ENCODE measurements around the gene JPH3. TPM values are rescaled to one million over a fixed set of nuclear protein-coding genes. Genes with fewer than 3 reads are reported as not detected.
"Not testable (repeated sequence)": the region's sequence is repeated elsewhere in the genome, so short reads cannot be mapped to it uniquely, and the experiment has no call there.

Gene JPH3
- polyA plus RNA-seq, 1 donor from 2014 or later: 22.2 TPM

DNA sequence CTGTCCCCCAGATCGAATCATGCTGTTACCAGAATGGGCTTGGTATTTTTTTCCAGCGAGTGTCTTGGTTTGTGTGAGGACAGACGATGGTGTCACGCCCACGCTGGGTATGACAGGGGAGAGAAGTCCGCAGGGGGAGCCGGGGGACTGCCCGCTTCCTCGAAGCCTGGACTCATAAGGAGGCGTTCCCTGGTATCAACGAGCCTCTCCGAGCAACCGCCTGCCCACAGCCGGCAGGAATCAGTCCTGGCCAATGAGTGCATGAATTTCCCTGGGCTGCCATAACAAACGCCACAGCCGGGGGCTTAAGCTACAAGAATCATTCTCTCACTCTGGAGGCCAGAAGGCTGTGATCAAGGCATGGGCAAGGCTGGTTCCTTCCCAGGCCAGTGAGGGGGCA, 26.1 kb upstream of the JPH3 start:
- no peaks in the 10 kb centered on the region for H3K79me2 ChIP-seq (replicated peaks; ENCODE audit: insufficient read depth, low read length)
- TF ChIP-seq, protein P1, sequence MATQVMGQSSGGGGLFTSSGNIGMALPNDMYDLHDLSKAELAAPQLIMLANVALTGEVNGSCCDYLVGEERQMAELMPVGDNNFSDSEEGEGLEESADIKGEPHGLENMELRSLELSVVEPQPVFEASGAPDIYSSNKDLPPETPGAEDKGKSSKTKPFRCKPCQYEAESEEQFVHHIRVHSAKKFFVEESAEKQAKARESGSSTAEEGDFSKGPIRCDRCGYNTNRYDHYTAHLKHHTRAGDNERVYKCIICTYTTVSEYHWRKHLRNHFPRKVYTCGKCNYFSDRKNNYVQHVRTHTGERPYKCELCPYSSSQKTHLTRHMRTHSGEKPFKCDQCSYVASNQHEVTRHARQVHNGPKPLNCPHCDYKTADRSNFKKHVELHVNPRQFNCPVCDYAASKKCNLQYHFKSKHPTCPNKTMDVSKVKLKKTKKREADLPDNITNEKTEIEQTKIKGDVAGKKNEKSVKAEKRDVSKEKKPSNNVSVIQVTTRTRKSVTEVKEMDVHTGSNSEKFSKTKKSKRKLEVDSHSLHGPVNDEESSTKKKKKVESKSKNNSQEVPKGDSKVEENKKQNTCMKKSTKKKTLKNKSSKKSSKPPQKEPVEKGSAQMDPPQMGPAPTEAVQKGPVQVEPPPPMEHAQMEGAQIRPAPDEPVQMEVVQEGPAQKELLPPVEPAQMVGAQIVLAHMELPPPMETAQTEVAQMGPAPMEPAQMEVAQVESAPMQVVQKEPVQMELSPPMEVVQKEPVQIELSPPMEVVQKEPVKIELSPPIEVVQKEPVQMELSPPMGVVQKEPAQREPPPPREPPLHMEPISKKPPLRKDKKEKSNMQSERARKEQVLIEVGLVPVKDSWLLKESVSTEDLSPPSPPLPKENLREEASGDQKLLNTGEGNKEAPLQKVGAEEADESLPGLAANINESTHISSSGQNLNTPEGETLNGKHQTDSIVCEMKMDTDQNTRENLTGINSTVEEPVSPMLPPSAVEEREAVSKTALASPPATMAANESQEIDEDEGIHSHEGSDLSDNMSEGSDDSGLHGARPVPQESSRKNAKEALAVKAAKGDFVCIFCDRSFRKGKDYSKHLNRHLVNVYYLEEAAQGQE (IDR thresholded peaks at IDR 0.05; ENCODE audit: borderline replicate concordance): no peak
- no peak for TF ChIP-seq MXI1 (conservative IDR thresholded peaks at IDR 0.05; ENCODE audit: poor library complexity, severe bottlenecking)
- no peak for TF ChIP-seq RAD21 (conservative IDR thresholded peaks at IDR 0.05)
- TF ChIP-seq SMC3 (conservative IDR thresholded peaks at IDR 0.05; ENCODE audit: poor library complexity): no peak
- no peaks in the 10 kb centered on the region for H3K36me3 ChIP-seq (ENCODE audit: insufficient read depth, low read length)
- no peak overlapping the region for H3K9ac ChIP-seq (ENCODE audit: low read length)
- no peak overlapping the region for H3K4me3 ChIP-seq (ENCODE audit: low read length)
- no peaks in the 10 kb centered on the region for H3F3A ChIP-seq (ENCODE audit: insufficient read depth, low read length, poor library complexity, severe bottlenecking)
- no peaks in the 10 kb centered on the region for H3K9me3 ChIP-seq (ENCODE audit: low read length)
- no peak overlapping the region for H3K4me2 ChIP-seq (ENCODE audit: low read length)
- H3K27me3 ChIP-seq (ENCODE audit: insufficient read depth, low read depth, low read length): no peaks in the 10 kb centered on the region
- no peak overlapping the region for H3K27ac ChIP-seq (ENCODE audit: low read length)
- no peak overlapping the region for H2AFZ ChIP-seq (ENCODE audit: low read depth, low read length)
- H3K9me2 ChIP-seq (ENCODE audit: insufficient read depth, low read length): no peaks in the 10 kb centered on the region
- no peaks in the 10 kb centered on the region for H4K20me1 ChIP-seq (ENCODE audit: insufficient read depth)

DNA sequence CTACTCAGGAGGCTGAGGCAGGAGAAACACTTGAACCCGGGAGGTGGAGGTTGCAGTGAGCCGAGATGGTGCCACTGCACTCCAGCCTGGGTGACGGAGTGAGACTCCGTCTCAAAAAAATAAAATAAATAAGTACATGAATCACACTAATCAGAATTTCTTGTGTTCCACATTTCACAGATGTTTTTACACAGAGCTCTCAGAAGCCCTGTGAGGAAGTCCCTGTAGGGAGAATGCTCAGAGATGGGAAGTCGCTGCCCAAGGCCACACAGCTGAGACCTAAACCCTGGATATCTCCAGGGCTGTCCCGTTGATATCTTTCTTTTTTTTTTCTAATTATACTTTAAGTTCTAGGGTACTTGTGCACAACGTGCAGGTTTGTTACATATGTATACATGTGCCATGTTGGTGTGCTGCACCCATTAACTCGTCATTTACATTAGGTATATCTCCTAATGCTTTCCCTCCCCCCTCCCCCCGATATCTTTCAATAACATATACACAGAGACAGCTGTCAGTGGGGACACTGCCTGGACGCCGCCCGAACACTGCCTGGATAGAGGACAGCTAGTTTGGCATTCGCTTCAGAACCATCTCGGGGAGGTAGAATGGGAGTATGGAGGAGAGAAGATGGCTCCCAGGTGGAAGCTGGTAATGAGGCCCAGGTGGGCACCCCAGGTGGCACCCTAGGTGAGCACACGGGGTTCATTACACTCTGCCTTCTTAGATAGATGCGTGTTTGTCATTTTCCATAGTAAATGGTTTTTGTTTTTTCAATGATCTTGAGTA, 24.0 kb upstream of the JPH3 start:
- not testable (repeated sequence) for H2AFZ ChIP-seq (ENCODE audit: low read depth, low read length); H3K9me2 ChIP-seq (ENCODE audit: insufficient read depth, low read length); H3K4me3 ChIP-seq (ENCODE audit: low read length); H3K36me3 ChIP-seq (ENCODE audit: insufficient read depth, low read length); H3K9ac ChIP-seq (ENCODE audit: low read length); H3F3A ChIP-seq (ENCODE audit: insufficient read depth, low read length, poor library complexity, severe bottlenecking); H3K9me3 ChIP-seq (ENCODE audit: low read length); H3K27ac ChIP-seq (ENCODE audit: low read length); H4K20me1 ChIP-seq (ENCODE audit: insufficient read depth); H3K79me2 ChIP-seq (replicated peaks; ENCODE audit: insufficient read depth, low read length); H3K4me2 ChIP-seq (ENCODE audit: low read length); H3K27me3 ChIP-seq (ENCODE audit: insufficient read depth, low read depth, low read length)

DNA sequence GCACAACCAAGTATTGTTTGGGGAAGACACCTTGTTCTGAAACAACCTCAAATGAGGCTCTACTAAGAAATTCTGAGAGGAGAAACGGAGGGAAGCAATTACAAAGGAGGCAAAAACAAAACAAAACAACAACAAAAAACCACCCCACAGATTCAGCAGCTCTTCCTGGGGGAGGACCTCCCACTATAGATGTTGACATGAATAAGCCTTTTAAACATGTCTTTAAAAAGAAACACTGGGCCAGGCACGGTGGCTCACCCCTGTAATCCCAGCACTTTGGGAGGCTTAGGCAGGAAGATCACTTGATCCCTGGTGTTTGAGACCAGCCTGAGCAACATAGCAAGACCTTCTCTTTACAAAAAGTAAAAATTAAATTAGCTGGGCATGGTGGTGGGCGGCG, 22.6 kb upstream of the JPH3 start:
- no peaks in the 10 kb centered on the region for H3K27me3 ChIP-seq (ENCODE audit: insufficient read depth, low read depth, low read length)
- no peak overlapping the region for H3K4me2 ChIP-seq (ENCODE audit: low read length)
- no peaks in the 10 kb centered on the region for H3K79me2 ChIP-seq (replicated peaks; ENCODE audit: insufficient read depth, low read length)
- no peak overlapping the region for H3K9ac ChIP-seq (ENCODE audit: low read length)
- H3K27ac ChIP-seq (ENCODE audit: low read length): no peak overlapping the region
- no peaks in the 10 kb centered on the region for H3F3A ChIP-seq (ENCODE audit: insufficient read depth, low read length, poor library complexity, severe bottlenecking)
- H4K20me1 ChIP-seq (ENCODE audit: insufficient read depth): no peaks in the 10 kb centered on the region
- no peak overlapping the region for H3K4me3 ChIP-seq (ENCODE audit: low read length)
- H3K9me2 ChIP-seq (ENCODE audit: insufficient read depth, low read length): no peaks in the 10 kb centered on the region
- H3K9me3 ChIP-seq (ENCODE audit: low read length): no peaks in the 10 kb centered on the region
- no peaks in the 10 kb centered on the region for H3K36me3 ChIP-seq (ENCODE audit: insufficient read depth, low read length)
- TF ChIP-seq RAD21 (conservative IDR thresholded peaks at IDR 0.05) (no peak), EP300 (conservative IDR thresholded peaks at IDR 0.05; ENCODE audit: poor library complexity, severe bottlenecking) (no peak), TAF1 (IDR thresholded peaks at IDR 0.05; ENCODE audit: low read depth) (no peak), SMC3 (conservative IDR thresholded peaks at IDR 0.05; ENCODE audit: poor library complexity) (no peak), POLR2AphosphoS5 (IDR thresholded peaks at IDR 0.05) (no peak)
- TF ChIP-seq, protein P1 (IDR thresholded peaks at IDR 0.05; ENCODE audit: borderline replicate concordance): no peak
- H2AFZ ChIP-seq (ENCODE audit: low read depth, low read length): no peak overlapping the region
